A549 (cell line): ENCODE results near the gene GMCL2. TPM values are rescaled to one million over a fixed set of nuclear protein-coding genes. Genes with fewer than 3 reads are reported as not detected.

Experiments
- ATAC-seq, 2 experiments: fragments of 200-7000 bp in 1 of 2; fragments of >200 bp in 1 of 2; cut with Nextera tagmentation in 1 of 2; cut with Tn5 transposase in 1 of 2; 3 replicates each; pipeline versions ENCODE4 v1.8.0 to v1.9.1; 2018 to 2020; ENCODE audit warnings: mild to moderate bottlenecking in 1 of 2, moderate library complexity in 1 of 2
- CTCF ChIA-PET: fragments of 300-600 bp; sonication (Branson Sonifier 250); formaldehyde crosslinking; extraction: SDS; loops from one replicate; lab custom pipeline; 2021; ENCODE audit warnings: antibody characterized with exemption, inconsistent platforms; lab: Yijun Ruan, JAX
- POLR2A ChIA-PET: fragments of 350-600 bp; formaldehyde crosslinking; extraction: SDS; loops from one replicate; lab custom pipeline; 2021; ENCODE audit warnings: antibody characterized with exemption, inconsistent platforms; lab: Yijun Ruan, JAX
- DNase-seq, 2 experiments: peaks; one replicate each; pipeline versions ENCODE4 v3.0.0 to v3.0.0-alpha.2; 2011 to 2016; ENCODE audit warnings: low read depth in 1 of 2, low spot score in 1 of 2
- FAIRE-seq: peaks from 2 replicates; lab custom pipeline; 2011; peaks lifted over from hg19 to GRCh38; lab: Jason Lieb, UNC
- H3K27ac ChIP-seq, 2 experiments: fragments of >200 bp; sonication (Bioruptor Twin); formaldehyde crosslinking; 3 replicates each; pipeline ENCODE4 v1.5.1; 2016 to 2017
- H3K4me1 ChIP-seq: fragments of >200 bp; sonication (Bioruptor Twin); formaldehyde crosslinking; 3 replicates; pipeline ENCODE4 v1.6.1; 2016
- H3K4me2 ChIP-seq: fragments of >200 bp; sonication (Bioruptor Twin); formaldehyde crosslinking; 3 replicates; pipeline ENCODE4 v1.6.1; 2016
- H3K4me3 ChIP-seq: fragments of >200 bp; sonication (Bioruptor Twin); formaldehyde crosslinking; 3 replicates; pipeline ENCODE4 v1.5.1; 2016
- H3K9me3 ChIP-seq: fragments of >200 bp; sonication (Bioruptor Twin); formaldehyde crosslinking; 3 replicates; pipeline ENCODE4 v1.6.1; 2016
- BHLHE40 ChIP-seq: IDR thresholded peaks from 2 replicates; pipeline ENCODE4 v1.6.1; 2012; ENCODE audit warnings: low read depth, low read length, inconsistent platforms
- CEBPB ChIP-seq, 2 experiments: fragments of >200 bp in 1 of 2; sonication (Bioruptor Twin) in 1 of 2; formaldehyde crosslinking in 1 of 2; IDR thresholded peaks; 2 replicates each; pipeline ENCODE4 v1.6.1; 2012 to 2016
- CHD2 ChIP-seq: fragments of 150-350 bp; IDR thresholded peaks from 2 replicates; pipeline ENCODE4 v1.6.1; 2014; ENCODE audit warnings: low read length; ENCODE audit not compliant: partially characterized antibody
- ESRRA ChIP-seq: fragments of 150-350 bp; IDR thresholded peaks from 2 replicates; pipeline ENCODE4 v1.6.1; 2014; ENCODE audit warnings: mild to moderate bottlenecking, low read length, borderline replicate concordance
- FOXS1 ChIP-seq: fragments of 250-450 bp; sonication (Bioruptor Pico); IDR thresholded peaks from 2 replicates; pipeline ENCODE4 v1.5.0; 2020; ENCODE audit warnings: mild to moderate bottlenecking, moderate library complexity
- GATA3 ChIP-seq: IDR thresholded peaks from 2 replicates; pipeline ENCODE4 v1.6.1; 2012; ENCODE audit warnings: borderline replicate concordance
- HEYL ChIP-seq: fragments of 250-450 bp; sonication (Bioruptor Pico); IDR thresholded peaks from 2 replicates; pipeline ENCODE4 v1.8.0; 2021; ENCODE audit warnings: mild to moderate bottlenecking, moderate library complexity
- KDM1A ChIP-seq: fragments of 200-600 bp; sonication (generic); IDR thresholded peaks from 2 replicates; pipeline ENCODE4 v1.6.1; 2016; ENCODE audit warnings: low read depth, mild to moderate bottlenecking
- MYC ChIP-seq: IDR thresholded peaks from 2 replicates; pipeline ENCODE4 v1.6.1; 2012; ENCODE audit warnings: mild to moderate bottlenecking, inconsistent platforms, low read length, improper control_type of control experiment, borderline replicate concordance
- RAD21 ChIP-seq, 2 experiments: fragments of >200 bp in 1 of 2; sonication (Bioruptor Twin) in 1 of 2; formaldehyde crosslinking in 1 of 2; IDR thresholded peaks in 1 of 2; conservative IDR thresholded peaks in 1 of 2; 2 replicates in 1 of 2; 3 replicates in 1 of 2; pipeline ENCODE4 v1.6.1; 2012 to 2018; ENCODE audit warnings: inconsistent platforms in 1 of 2
- RARB ChIP-seq: fragments of 250-450 bp; sonication (Bioruptor Pico); IDR thresholded peaks from 2 replicates; pipeline ENCODE4 v1.8.0; 2021; ENCODE audit warnings: mild to moderate bottlenecking, moderate library complexity
- RCOR1 ChIP-seq: fragments of 150-350 bp; IDR thresholded peaks from 2 replicates; pipeline ENCODE4 v1.6.1; 2014; ENCODE audit warnings: antibody characterized with exemption, low read length, low read depth
- TP53 ChIP-seq: fragments of 250-450 bp; sonication (Bioruptor Pico); IDR thresholded peaks from 2 replicates; pipeline ENCODE4 v1.5.0; 2021; ENCODE audit warnings: mild to moderate bottlenecking, moderate library complexity
- WGBS: methylation state at CpG from one replicate; pipeline ENCODE4 v1.1.6; 2017; ENCODE audit errors: missing lambda C conversion rate; 5-methylcytosine and 5-hydroxymethylcytosine counted together
- polyA plus RNA-seq, 4 experiments: library from polyadenylated mRNA; depleted of rRNA in 3 of 4; stranded (reverse); fragments of >200 nt; fragmentation: RNase III in 1 of 4; extraction: RNeasy Plus Mini Kit Qiagen cat#74134 plus additional on column Dnase treatment in 1 of 4; gene quantifications; 2 replicates in 3 of 4; 3 replicates in 1 of 4; pipeline ENCODE4 v1.2.3, GENCODE V29; 2011 to 2017
- TF ChIP-seq, protein P1 (sequence below): fragments of >200 bp; sonication (Bioruptor Twin); formaldehyde crosslinking; IDR thresholded peaks from 3 replicates; pipeline ENCODE4 v1.5.1; 2016
- TF ChIP-seq, protein P2 (sequence below): fragments of 250-450 bp; sonication (Bioruptor Pico); IDR thresholded peaks from 2 replicates; pipeline ENCODE4 v1.5.0; 2020; ENCODE audit warnings: low read depth, mild to moderate bottlenecking, moderate library complexity
- TF ChIP-seq, protein P3 (sequence below): fragments of 450-650 bp; IDR thresholded peaks from 2 replicates; pipeline ENCODE4 v1.6.1; 2014; ENCODE audit warnings: antibody characterized with exemption
- TF ChIP-seq, protein P4 (sequence below): fragments of 200-600 bp; sonication (generic); IDR thresholded peaks from 2 replicates; pipeline ENCODE4 v1.6.1; 2016; ENCODE audit warnings: antibody characterized with exemption, mild to moderate bottlenecking, moderate library complexity
- TF ChIP-seq, protein P5 (sequence below): fragments of 250-450 bp; sonication (Bioruptor Pico); IDR thresholded peaks from 2 replicates; pipeline ENCODE4 v1.5.0; 2021; ENCODE audit warnings: mild to moderate bottlenecking, moderate library complexity, borderline replicate concordance

Gene GMCL2
- polyA plus RNA-seq, 2 of the 4 experiments (the other 2 are of a cell fraction): not detected

DNA sequence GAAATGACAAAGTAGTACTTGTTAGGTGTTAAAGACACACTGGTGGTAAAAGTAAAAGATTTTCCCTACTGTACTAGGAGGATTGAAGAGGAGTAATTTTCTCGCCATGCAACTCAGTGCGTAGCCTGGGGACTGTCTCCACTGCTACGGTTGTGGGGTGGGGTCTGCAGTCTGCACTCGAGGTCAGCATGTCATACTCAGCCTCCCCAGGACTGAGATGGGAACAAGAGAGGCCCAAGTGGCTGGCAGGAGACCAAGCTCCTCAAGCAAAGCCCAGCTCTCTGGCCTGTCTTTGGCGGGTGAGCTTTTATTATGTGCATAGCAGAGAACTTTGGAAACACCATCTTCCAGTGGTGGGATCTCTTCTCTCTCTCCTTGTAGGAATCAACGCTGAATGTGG, 43.9 kb downstream of the GMCL2 start:
- TF ChIP-seq RCOR1 (no peak), GATA3 (no peak), MYC (no peak), CEBPB (IDR thresholded peaks at IDR 0.05) (no peak), TP53 (no peak), ESRRA (no peak), HEYL (CRISPR knock-in tag) (no peak), RARB (CRISPR knock-in tag) (no peak), CHD2 (no peak), RAD21 (conservative IDR thresholded peaks at IDR 0.05 in 1 of 2, IDR thresholded peaks at IDR 0.05 in 1 of 2) (no peak), FOXS1 (CRISPR knock-in tag) (no peak), KDM1A (no peak), BHLHE40 (no peak)
- TF ChIP-seq, protein P1, sequence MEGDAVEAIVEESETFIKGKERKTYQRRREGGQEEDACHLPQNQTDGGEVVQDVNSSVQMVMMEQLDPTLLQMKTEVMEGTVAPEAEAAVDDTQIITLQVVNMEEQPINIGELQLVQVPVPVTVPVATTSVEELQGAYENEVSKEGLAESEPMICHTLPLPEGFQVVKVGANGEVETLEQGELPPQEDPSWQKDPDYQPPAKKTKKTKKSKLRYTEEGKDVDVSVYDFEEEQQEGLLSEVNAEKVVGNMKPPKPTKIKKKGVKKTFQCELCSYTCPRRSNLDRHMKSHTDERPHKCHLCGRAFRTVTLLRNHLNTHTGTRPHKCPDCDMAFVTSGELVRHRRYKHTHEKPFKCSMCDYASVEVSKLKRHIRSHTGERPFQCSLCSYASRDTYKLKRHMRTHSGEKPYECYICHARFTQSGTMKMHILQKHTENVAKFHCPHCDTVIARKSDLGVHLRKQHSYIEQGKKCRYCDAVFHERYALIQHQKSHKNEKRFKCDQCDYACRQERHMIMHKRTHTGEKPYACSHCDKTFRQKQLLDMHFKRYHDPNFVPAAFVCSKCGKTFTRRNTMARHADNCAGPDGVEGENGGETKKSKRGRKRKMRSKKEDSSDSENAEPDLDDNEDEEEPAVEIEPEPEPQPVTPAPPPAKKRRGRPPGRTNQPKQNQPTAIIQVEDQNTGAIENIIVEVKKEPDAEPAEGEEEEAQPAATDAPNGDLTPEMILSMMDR: no peak
- TF ChIP-seq, protein P2, sequence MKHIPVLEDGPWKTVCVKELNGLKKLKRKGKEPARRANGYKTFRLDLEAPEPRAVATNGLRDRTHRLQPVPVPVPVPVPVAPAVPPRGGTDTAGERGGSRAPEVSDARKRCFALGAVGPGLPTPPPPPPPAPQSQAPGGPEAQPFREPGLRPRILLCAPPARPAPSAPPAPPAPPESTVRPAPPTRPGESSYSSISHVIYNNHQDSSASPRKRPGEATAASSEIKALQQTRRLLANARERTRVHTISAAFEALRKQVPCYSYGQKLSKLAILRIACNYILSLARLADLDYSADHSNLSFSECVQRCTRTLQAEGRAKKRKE (CRISPR knock-in tag): no peak
- TF ChIP-seq, protein P3, sequence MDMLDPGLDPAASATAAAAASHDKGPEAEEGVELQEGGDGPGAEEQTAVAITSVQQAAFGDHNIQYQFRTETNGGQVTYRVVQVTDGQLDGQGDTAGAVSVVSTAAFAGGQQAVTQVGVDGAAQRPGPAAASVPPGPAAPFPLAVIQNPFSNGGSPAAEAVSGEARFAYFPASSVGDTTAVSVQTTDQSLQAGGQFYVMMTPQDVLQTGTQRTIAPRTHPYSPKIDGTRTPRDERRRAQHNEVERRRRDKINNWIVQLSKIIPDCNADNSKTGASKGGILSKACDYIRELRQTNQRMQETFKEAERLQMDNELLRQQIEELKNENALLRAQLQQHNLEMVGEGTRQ: no peak
- TF ChIP-seq, protein P4, sequence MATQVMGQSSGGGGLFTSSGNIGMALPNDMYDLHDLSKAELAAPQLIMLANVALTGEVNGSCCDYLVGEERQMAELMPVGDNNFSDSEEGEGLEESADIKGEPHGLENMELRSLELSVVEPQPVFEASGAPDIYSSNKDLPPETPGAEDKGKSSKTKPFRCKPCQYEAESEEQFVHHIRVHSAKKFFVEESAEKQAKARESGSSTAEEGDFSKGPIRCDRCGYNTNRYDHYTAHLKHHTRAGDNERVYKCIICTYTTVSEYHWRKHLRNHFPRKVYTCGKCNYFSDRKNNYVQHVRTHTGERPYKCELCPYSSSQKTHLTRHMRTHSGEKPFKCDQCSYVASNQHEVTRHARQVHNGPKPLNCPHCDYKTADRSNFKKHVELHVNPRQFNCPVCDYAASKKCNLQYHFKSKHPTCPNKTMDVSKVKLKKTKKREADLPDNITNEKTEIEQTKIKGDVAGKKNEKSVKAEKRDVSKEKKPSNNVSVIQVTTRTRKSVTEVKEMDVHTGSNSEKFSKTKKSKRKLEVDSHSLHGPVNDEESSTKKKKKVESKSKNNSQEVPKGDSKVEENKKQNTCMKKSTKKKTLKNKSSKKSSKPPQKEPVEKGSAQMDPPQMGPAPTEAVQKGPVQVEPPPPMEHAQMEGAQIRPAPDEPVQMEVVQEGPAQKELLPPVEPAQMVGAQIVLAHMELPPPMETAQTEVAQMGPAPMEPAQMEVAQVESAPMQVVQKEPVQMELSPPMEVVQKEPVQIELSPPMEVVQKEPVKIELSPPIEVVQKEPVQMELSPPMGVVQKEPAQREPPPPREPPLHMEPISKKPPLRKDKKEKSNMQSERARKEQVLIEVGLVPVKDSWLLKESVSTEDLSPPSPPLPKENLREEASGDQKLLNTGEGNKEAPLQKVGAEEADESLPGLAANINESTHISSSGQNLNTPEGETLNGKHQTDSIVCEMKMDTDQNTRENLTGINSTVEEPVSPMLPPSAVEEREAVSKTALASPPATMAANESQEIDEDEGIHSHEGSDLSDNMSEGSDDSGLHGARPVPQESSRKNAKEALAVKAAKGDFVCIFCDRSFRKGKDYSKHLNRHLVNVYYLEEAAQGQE: no peak
- TF ChIP-seq, protein P5, sequence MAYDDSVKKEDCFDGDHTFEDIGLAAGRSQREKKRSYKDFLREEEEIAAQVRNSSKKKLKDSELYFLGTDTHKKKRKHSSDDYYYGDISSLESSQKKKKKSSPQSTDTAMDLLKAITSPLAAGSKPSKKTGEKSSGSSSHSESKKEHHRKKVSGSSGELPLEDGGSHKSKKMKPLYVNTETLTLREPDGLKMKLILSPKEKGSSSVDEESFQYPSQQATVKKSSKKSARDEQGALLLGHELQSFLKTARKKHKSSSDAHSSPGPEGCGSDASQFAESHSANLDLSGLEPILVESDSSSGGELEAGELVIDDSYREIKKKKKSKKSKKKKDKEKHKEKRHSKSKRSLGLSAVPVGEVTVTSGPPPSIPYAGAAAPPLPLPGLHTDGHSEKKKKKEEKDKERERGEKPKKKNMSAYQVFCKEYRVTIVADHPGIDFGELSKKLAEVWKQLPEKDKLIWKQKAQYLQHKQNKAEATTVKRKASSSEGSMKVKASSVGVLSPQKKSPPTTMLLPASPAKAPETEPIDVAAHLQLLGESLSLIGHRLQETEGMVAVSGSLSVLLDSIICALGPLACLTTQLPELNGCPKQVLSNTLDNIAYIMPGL (CRISPR knock-in tag): no peak
- Histone ChIP-seq H3K4me1 (peaks cover 8% of the 10 kb centered on the region; the same call in 2 of the 3 replicates), H3K27ac (no peak overlapping the region), H3K4me2 (no peak overlapping the region), H3K9me3 (no peaks in the 10 kb centered on the region), H3K4me3 (no peak overlapping the region)
- CTCF ChIA-PET: interaction anchor here (1.0 to 9.3 kb wide), 10 partner anchors 8 to 161 kb away, joined by 3 to 174 read pairs (median 6); no protein-coding TSS in a partner anchor
- no peak for DNase-seq
- POLR2A ChIA-PET: interaction anchor here (1.9 kb wide), 1 partner anchor 10 kb away, joined by 7 read pairs; the partner anchor contains the start of gene NHP2
- FAIRE-seq: no peak
- 83% methylated on average over 6 of the region's 6 CpGs for WGBS
- no peak for ATAC-seq
